SU-DHL-6 (cell line): ENCODE measurements around the gene ACOT12.

ENCODE experiments used
- H2AFZ ChIP-seq: fragments of 200-600 bp; sonication (generic); 2 replicates; pipeline ENCODE4 v1.6.1; 2014; ENCODE audit warnings: low read depth, mild to moderate bottlenecking, moderate library complexity, mixed read lengths, antibody characterized with exemption, low read length; ENCODE audit not compliant: severe bottlenecking
- H3F3A ChIP-seq: fragments of 200-600 bp; shearing (Covaris generic); 2 replicates; pipeline ENCODE4 v1.6.0; 2016; ENCODE audit warnings: antibody characterized with exemption, mild to moderate bottlenecking; ENCODE audit not compliant: insufficient read depth
- H3K27ac ChIP-seq: fragments of 200-600 bp; sonication (generic); 2 replicates; pipeline ENCODE4 v1.5.1; 2016; ENCODE audit warnings: low read depth, mild to moderate bottlenecking, low read length, moderate library complexity, mixed read lengths
- H3K27me3 ChIP-seq: fragments of 200-600 bp; sonication (generic), shearing (Covaris generic); 2 replicates; pipeline ENCODE4 v1.6.0; 2014; ENCODE audit warnings: mild to moderate bottlenecking, low read length
- H3K36me3 ChIP-seq: fragments of 200-600 bp; sonication (generic); 2 replicates; pipeline ENCODE4 v1.6.1; 2014; ENCODE audit warnings: mild to moderate bottlenecking, low read length, mixed read lengths
- H3K4me2 ChIP-seq: fragments of 300-600, 200-600 bp; shearing (Covaris generic), sonication (generic); 2 replicates; pipeline ENCODE4 v1.6.0; 2014; ENCODE audit warnings: low read length, low read depth, mild to moderate bottlenecking; ENCODE audit not compliant: poor library complexity, severe bottlenecking
- H3K4me3 ChIP-seq: fragments of 200-600 bp; sonication (generic); 2 replicates; pipeline ENCODE4 v1.5.1; 2014; ENCODE audit warnings: antibody characterized with exemption, low read length, mild to moderate bottlenecking, mixed read lengths; ENCODE audit not compliant: insufficient read depth, poor library complexity, severe bottlenecking
- H3K79me2 ChIP-seq: fragments of 200-600 bp; sonication (generic); 2 replicates; pipeline ENCODE4 v1.6.1; 2014; ENCODE audit warnings: mild to moderate bottlenecking, low read length, moderate library complexity; ENCODE audit not compliant: insufficient read depth
- H3K9ac ChIP-seq: fragments of 200-600 bp; sonication (generic); 2 replicates; pipeline ENCODE4 v1.7.0; 2014; ENCODE audit warnings: mild to moderate bottlenecking, low read length
- H3K9me2 ChIP-seq: fragments of 200-600 bp; sonication (generic); replicated peaks from 2 replicates; pipeline ENCODE4 v1.6.1; 2014; ENCODE audit warnings: low read length; ENCODE audit not compliant: insufficient read depth
- H3K9me3 ChIP-seq: fragments of 200-600 bp; sonication (generic); 2 replicates; pipeline ENCODE4 v1.6.1; 2014; ENCODE audit warnings: low read length, mixed read lengths; ENCODE audit not compliant: insufficient read depth
- H4K20me1 ChIP-seq: fragments of 200-600 bp; sonication (generic); 2 replicates; pipeline ENCODE4 v1.6.1; 2014; ENCODE audit warnings: low read depth, mild to moderate bottlenecking, antibody characterized with exemption, low read length, moderate library complexity, mixed read lengths
- EZH2phosphoT487 ChIP-seq: fragments of 200-600 bp; sonication (generic), shearing (Covaris generic); conservative IDR thresholded peaks from 2 replicates; pipeline ENCODE4 v1.6.1; 2018; ENCODE audit warnings: mild to moderate bottlenecking, antibody characterized with exemption, low read length, moderate library complexity, mixed read lengths
- TF ChIP-seq, protein P1 (sequence below): fragments of 200-600 bp; sonication (generic); IDR thresholded peaks from one replicate; pipeline ENCODE4 v1.5.1; 2017; ENCODE audit warnings: antibody characterized with exemption, mild to moderate bottlenecking, low read length, moderate library complexity; ENCODE audit not compliant: insufficient read depth, poor library complexity, severe bottlenecking

The ACOT12 gene

DNA sequence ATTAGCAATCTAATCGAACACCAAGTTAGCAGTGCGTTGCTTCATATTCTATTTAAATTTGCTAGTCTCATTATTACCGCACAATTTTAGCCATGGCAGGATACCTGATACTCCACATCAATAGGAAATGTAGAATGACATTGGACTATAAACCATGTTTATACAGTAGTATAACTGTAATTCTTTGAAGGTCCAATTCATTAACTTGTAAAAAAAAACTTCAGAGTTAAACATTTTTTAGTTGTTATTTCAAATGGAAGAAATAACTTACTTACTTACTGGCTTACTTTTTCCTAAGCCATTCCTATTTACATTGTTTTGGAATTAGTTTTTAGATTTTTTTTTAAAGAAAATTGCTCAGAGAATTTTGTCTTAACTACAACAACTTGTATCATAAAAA lies 35.4 kb upstream of the ACOT12 start:
- Histone ChIP-seq H3K27me3 (no peaks in the 10 kb centered on the region), H3K36me3 (0 out of 2 replicates have a peak, but pooled peaks cover 3% of the 10 kb centered on the region), H3K4me3 (no peak overlapping the region), H3K27ac (no peak overlapping the region), H3K9me3 (no peaks in the 10 kb centered on the region), H3F3A (peaks cover 15% of the 10 kb centered on the region; the same call in 1 of the 2 replicates), H3K4me2 (no peak overlapping the region), H4K20me1 (no peaks in the 10 kb centered on the region), H3K79me2 (no peaks in the 10 kb centered on the region), H3K9me2 (no peaks in the 10 kb centered on the region), H3K9ac (no peak overlapping the region), H2AFZ (no peak overlapping the region)
- TF ChIP-seq, protein P1, sequence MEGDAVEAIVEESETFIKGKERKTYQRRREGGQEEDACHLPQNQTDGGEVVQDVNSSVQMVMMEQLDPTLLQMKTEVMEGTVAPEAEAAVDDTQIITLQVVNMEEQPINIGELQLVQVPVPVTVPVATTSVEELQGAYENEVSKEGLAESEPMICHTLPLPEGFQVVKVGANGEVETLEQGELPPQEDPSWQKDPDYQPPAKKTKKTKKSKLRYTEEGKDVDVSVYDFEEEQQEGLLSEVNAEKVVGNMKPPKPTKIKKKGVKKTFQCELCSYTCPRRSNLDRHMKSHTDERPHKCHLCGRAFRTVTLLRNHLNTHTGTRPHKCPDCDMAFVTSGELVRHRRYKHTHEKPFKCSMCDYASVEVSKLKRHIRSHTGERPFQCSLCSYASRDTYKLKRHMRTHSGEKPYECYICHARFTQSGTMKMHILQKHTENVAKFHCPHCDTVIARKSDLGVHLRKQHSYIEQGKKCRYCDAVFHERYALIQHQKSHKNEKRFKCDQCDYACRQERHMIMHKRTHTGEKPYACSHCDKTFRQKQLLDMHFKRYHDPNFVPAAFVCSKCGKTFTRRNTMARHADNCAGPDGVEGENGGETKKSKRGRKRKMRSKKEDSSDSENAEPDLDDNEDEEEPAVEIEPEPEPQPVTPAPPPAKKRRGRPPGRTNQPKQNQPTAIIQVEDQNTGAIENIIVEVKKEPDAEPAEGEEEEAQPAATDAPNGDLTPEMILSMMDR = no peak
- no peak for TF ChIP-seq EZH2phosphoT487

DNA sequence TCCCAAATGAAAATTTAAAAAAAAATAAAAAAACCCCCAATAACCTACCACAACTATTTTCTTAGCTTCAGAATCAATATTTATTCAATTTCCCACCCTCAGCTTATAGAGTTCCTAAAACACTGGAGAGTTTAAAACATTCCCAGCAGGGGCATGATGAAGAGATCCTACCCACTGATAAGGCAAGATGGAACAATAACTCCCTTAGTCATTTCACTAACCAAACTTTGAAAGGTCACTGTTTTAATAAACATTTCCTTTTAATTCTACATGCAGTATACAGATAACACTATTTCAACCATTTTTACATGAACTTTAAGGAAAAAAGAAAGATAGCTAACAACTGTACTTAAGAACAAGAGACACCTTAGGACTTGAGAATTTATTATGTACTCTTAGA lies 34.9 kb upstream of the ACOT12 start:
- TF ChIP-seq EZH2phosphoT487 = no peak
- TF ChIP-seq, protein P1 = no peak
- Histone ChIP-seq H3K36me3 (0 out of 2 replicates have a peak, but pooled peaks cover 3% of the 10 kb centered on the region), H2AFZ (no peak overlapping the region), H3K4me3 (no peak overlapping the region), H4K20me1 (no peaks in the 10 kb centered on the region), H3K9me3 (no peaks in the 10 kb centered on the region), H3K9me2 (no peaks in the 10 kb centered on the region), H3K27ac (no peak overlapping the region), H3K79me2 (no peaks in the 10 kb centered on the region), H3K27me3 (no peaks in the 10 kb centered on the region), H3F3A (peaks cover 15% of the 10 kb centered on the region; the same call in 1 of the 2 replicates), H3K9ac (no peak overlapping the region), H3K4me2 (no peak overlapping the region)

DNA sequence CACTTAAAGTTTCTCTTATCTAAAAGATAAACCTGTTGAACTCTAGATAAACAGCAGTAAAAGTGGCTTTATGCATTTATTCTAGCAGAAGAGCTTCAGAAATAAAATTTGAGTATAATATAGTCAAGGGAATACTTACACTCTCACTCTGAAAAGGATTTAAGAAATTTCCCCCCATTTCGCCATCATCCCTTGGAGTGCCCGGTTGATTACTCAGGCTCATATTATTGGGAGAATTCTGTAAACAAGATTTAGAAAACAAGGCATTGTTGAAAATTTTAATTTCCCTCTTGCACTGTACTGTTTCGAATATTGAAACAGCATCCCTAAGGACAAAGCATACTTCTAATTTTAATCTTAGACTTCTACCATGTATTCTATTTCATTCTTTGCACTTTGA lies 34.5 kb upstream of the ACOT12 start:
- Histone ChIP-seq H3K79me2 (no peaks in the 10 kb centered on the region), H3K4me2 (no peak overlapping the region), H3K36me3 (0 out of 2 replicates have a peak, but pooled peaks cover 3% of the 10 kb centered on the region), H3K9me2 (no peaks in the 10 kb centered on the region), H3K9me3 (no peaks in the 10 kb centered on the region), H4K20me1 (no peaks in the 10 kb centered on the region), H3K27ac (no peak overlapping the region), H2AFZ (no peak overlapping the region), H3K9ac (no peak overlapping the region), H3K4me3 (no peak overlapping the region), H3K27me3 (no peaks in the 10 kb centered on the region), H3F3A (peaks cover 15% of the 10 kb centered on the region; the same call in 1 of the 2 replicates)
- TF ChIP-seq, protein P1 = no peak
- no peak for TF ChIP-seq EZH2phosphoT487

DNA sequence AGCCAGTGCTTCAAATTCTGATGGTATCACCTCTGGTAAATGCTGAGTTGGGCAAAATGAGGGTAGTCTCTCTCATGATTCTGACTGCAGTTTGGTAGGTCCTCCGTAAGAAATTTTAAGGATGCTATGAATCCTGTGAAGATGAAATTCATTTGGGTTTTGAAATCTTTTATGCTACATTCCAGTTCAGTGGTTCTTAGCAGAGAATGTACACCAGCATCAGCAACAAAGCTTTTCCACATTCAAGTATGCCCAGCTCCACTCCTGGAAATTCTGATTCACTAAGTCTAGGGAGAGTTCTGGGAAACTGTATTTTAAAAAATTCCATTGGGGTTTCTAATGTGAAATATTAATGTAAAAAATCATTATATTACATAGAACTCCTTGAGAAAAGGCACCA lies 33.6 kb upstream of the ACOT12 start:
- no peaks in the 10 kb centered on the region for H3K27me3 ChIP-seq
- H3K36me3 ChIP-seq = 0 out of 2 replicates have a peak, but pooled peaks cover 3% of the 10 kb centered on the region
- no peaks in the 10 kb centered on the region for H3K79me2 ChIP-seq
- H3K9me2 ChIP-seq = no peaks in the 10 kb centered on the region
- no peak overlapping the region for H3K27ac ChIP-seq
- H3F3A ChIP-seq = peaks cover 15% of the 10 kb centered on the region; the same call in 1 of the 2 replicates
- H4K20me1 ChIP-seq = no peaks in the 10 kb centered on the region
- H3K9ac ChIP-seq = no peak overlapping the region
- no peak overlapping the region for H3K4me2 ChIP-seq
- no peaks in the 10 kb centered on the region for H3K9me3 ChIP-seq
- H3K4me3 ChIP-seq = no peak overlapping the region
- TF ChIP-seq, protein P1 = no peak
- no peak for TF ChIP-seq EZH2phosphoT487
- no peak overlapping the region for H2AFZ ChIP-seq
